Mammary epithelial cell (primary cell): ENCODE data around the gene RAP2C.

Experiments used
- EZH2 ChIP-seq: IDR thresholded peaks from 2 replicates; pipeline ENCODE4 v1.6.1; 2012; ENCODE audit warnings: low read length, inconsistent platforms, borderline replicate concordance
- TF ChIP-seq, protein P1 (sequence below), 2 donors: IDR thresholded peaks in 1 of 2; conservative IDR thresholded peaks in 1 of 2; 2 replicates each; pipeline ENCODE4 v1.5.1; 2011 to 2012; ENCODE audit warnings: inconsistent platforms in 2 of 2, low read length in 2 of 2, mild to moderate bottlenecking in 2 of 2, control low read depth in 1 of 2, low read depth in 1 of 2; ENCODE audit not compliant: insufficient read depth in 1 of 2; ENCODE audit errors: extremely low read depth in 1 of 2

DNA sequence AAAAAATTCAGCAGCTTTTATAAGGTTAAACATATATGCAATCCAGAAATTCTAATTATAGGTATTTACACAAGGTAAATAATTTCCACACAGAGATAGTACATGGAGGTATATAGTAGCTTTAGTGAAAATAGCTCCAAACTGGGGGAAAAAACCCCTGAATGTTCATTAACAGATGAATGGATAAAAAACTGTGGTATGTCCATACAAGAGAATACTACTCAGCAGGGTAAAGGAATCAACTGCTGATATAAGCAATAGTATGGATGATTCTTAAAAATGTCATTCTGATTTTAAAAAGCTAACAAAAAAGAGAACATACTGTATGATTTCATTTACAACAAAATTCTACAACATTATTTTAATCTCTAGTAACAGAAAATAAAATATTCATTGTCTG, 54.2 kb downstream of the RAP2C start:
- no peak for TF ChIP-seq EZH2
- TF ChIP-seq, protein P1, sequence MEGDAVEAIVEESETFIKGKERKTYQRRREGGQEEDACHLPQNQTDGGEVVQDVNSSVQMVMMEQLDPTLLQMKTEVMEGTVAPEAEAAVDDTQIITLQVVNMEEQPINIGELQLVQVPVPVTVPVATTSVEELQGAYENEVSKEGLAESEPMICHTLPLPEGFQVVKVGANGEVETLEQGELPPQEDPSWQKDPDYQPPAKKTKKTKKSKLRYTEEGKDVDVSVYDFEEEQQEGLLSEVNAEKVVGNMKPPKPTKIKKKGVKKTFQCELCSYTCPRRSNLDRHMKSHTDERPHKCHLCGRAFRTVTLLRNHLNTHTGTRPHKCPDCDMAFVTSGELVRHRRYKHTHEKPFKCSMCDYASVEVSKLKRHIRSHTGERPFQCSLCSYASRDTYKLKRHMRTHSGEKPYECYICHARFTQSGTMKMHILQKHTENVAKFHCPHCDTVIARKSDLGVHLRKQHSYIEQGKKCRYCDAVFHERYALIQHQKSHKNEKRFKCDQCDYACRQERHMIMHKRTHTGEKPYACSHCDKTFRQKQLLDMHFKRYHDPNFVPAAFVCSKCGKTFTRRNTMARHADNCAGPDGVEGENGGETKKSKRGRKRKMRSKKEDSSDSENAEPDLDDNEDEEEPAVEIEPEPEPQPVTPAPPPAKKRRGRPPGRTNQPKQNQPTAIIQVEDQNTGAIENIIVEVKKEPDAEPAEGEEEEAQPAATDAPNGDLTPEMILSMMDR (conservative IDR thresholded peaks at IDR 0.05 in 1 of 2, IDR thresholded peaks at IDR 0.05 in 1 of 2; ENCODE audit: extremely low read depth in 1 of 2, insufficient read depth in 1 of 2, low read depth in 1 of 2, low read length in 2 of 2): no peak
